SK-N-DZ (cell line): Measurements from ENCODE around the gene TP53BP2.
"Not testable (repeated sequence)": the region's sequence is repeated elsewhere in the genome, so short reads cannot be mapped to it uniquely, and the experiment has no call there.

ENCODE experiments used
- DNase-seq: peaks from one replicate; pipeline ENCODE4 v3.0.0-alpha.2; 2015; ENCODE audit warnings: low spot score

TP53BP2 gene

DNA sequence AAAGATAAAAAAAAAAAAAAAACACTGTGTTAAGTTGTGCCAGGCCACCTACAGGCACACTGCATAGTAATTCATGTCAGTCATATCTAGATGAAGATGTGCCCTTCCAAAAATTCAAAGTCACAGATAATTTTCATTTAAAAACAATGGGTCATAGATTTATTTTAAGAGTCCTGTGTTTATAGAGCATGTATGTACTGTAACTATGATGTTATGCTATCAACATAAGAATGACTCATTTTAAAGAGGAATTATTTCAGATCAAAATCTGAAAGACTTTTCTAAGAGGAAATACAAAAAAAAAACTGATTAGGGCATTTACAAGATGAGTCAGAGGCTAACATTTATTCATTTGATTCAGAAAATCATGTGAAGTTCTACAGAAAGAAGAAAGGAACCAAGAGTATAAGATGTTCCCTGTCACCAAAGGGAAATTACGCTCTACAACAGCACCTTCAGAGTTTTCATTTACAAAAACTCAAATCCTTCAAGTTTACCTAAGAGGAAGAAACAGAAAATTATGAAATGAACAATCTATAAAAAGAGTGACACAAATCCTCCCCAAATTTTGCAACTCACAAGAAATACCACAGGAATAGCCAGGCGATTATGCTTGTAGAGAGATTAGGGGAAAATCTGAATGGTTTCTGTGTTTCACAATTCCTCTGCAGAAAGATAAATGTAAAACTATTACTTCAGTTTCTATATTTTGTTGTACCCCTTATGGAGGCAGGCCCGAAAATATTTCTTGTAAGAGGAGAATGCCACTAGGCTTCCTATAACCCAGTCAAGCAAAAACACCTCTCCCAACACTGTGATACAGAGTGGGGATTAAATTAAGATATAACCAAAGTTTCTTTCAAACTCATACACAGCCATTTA, 13.8 kb downstream of the TP53BP2 start:
- DNase-seq: no peak

DNA sequence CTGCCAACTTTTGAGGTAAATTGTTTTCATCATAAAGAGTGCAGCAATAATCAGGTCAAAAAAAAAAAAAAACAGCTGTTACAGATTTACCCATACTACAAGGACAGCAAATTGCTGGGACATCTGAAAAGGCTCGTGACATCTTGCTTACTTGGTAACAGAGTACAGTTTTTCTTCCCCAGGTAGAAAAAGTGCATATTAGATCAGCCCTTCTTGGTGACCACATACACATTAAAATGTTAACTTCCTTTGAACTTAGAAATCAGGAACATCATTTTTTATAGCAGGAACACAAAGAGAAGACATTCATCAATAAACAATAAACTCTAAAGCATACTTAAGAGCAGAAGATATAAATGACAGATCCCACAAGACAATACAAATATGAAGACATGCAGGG, 16.1 kb downstream of the TP53BP2 start:
- no peak for DNase-seq

DNA sequence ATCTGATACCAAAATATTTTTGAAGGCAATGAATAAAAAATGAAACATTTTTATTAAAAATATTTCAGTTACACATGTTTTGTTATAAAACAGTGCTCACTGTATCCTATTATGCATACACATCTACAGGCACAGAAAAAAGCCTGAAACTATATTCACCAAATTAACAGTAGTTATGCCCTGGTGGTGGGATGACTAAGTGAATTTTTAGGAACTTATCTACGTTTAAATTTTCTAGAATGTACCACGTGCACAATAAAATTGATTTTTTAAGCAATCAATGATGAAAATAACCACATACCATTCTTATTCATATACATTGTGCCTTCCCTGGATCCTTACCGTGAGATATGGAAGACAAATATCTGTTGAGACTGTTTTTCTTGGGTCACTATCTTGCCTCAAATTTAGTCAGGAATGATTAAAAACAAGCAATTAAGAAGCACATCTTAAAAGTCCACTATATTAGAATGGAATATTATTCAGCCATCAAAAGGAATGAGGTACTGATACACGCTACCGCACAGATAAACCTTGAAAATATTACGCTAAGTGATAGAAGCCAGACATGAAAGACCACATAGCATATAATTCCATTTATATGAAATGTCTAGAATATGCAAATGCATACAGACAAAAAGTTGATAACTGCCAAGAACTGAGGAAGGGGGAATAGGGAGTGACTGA, 17.4 kb downstream of the TP53BP2 start:
- no peak for DNase-seq

DNA sequence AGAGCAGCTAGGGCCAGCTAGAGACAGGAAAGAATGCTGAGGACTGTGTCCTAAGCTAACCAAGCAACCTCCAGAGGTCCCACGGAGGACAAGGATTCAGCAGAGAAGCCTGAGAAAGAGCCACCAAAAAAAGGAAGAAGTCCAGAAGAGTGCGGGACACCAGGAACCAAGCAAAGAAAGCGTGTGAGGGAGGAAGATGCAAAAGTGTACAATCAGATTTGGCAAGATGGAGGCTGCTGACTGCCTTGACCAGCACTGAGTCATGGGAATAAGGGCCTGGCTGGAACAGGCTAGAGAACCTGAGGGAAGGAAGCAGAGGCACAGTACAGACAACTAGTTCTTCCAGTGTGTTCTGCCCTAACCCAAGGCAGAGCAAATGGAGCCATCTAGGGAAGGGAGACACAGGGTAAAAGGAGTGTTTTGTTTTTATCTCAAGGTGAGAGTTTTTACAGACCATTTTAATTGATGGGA, 18.5 kb downstream of the TP53BP2 start:
- DNase-seq: no peak

DNA sequence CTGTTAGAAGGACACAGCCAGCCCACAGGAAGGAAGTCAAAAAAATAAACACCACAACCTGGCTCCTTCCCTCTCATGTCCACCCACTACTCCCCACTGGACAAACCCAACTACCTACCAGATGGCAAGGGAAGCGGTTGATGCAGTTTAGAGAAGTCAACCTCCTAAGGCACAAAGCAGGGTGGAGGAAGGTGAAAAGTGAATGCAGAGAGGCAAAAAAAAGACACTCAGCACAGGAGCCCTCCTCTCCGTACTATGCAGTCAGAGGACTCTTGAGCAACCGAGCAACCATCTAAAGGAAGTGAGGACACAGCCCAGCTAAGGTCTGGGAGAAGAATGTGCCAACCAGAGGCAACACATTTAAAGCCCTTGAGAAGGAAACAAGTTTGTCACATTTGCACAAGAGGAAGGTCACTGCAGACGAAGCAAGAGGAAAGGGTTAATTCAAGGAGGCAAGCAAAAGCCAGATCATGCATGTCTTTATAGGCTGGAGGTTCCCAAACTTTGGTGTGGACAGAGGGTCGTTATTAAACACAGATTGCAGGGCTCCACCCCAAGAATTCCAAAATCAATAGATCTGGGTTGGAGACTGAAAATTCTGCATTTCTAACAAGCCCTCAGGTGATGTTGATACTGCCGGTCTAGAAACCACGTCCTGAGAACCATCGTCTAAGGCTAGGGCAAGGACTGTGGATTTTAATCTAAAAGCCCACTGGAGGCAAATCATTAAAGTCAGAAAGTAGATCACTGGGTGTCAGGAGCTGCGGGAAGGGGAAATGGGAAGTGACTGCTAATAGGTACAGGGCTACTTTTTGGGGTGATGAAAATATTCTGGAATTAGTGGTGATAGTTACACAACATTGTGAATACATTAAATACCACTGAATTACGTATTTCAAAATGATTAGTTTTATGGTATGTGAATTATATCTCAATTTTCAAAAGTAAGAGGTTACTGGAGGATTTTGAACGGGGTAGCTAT, 19.7 kb downstream of the TP53BP2 start:
- no peak for DNase-seq

DNA sequence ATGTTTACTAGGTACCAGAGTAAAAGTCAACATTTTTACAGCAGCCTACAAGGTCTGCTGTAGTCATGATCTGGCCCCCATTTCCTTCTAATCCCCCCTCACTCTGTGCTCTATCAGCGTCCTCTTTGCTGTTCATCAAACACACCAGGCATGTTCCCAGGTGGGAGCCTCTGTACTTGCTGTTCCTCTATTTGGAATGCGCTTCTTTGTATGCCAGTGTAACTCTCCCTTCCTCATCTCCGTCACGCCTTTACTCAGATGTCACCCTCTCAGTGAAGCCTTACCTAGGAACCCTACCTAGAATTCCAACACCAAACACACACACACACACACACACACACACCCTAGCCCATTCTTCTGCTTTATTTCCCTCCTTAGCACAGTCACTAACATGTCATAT, 21.0 kb downstream of the TP53BP2 start:
- DNase-seq: no peak

DNA sequence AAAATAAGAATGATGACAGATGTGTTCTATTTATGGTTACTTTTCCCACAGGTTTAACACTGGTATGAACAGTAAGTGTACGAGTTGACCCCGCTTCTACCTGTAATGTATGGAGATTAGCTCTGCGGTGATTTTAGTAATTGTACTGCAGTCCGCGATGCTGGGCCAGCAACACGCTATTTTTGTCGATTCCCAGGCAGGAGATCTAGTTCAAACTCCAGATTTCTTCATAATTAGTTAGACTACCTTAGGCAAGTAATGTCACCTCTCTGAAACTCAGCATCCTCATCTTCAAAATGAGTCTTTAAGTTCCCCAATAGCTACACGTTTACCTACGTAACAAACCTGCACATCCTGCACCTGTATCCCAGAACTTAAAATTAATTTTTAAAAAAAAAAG, 21.5 kb downstream of the TP53BP2 start:
- no peak for DNase-seq

DNA sequence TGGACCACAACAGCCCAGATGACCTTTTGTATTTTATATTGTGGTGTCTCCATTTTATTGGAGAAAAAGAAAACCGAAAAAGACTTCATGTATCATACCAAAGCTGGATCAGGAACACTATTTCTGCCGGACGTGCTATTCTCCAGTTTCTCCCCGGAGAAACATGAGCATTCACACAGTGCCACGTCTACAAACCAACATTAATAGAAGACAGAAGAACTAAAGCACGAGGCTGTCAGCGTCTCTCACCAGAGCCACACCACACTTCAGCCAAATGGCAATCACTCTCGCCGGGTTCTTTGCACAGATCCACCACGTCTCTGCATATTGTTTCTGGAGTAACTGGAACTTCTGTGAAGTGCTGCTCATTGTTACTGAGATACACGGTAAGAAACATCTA, 24.8 kb downstream of the TP53BP2 start:
- no peak for DNase-seq

DNA sequence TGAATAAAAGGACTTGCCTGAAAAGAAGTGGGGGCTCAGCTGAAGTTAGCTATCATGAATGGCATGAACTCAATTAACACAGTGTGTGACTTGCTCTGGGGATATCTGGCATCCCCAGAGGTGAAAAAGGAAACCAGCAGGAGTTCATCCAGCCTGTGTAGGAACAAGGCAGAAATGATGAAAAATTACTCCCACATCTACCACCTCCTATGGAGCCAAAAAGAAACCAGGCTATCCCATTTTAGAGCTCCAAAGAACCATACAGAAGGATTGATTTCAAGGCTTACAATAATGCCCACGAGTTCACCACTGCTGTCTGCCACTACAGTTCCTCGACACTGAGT, 25.3 kb downstream of the TP53BP2 start:
- no peak for DNase-seq

DNA sequence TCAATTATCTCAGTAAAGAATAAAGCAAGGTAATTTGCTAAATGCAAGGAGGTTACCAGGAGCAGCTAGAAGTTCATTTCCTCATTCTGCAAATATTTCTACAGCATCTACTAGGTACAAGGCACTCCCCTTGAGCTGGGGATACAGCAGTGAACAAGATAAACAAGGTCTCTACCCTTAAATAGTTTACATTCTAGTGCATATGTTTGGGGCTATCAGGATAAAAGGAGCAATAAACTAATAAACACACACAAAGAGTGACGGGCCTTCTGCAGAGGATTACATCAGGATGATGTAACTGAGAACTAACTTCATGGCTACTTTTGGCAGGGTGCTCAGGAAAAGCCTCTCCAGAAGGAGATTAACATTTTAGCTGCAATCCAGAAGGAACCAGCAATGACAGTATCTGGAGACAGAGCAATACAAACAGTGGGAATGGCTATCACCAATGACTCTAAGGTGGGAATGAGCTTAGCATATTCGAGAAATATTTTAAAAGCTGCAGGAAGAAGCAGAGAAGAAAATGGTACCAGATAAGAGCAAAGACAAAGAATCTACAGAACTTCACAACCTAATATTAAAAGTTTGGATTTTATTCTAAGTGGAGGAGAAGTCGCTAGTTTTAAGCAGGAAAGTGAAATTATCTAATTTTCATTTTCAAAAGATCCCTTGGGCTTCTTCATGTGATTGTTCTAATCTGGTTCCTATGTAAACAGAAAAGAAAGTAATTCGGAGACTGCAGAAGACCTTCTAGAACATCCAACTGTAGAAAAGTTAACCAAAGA, 25.8 kb downstream of the TP53BP2 start:
- no peak for DNase-seq

DNA sequence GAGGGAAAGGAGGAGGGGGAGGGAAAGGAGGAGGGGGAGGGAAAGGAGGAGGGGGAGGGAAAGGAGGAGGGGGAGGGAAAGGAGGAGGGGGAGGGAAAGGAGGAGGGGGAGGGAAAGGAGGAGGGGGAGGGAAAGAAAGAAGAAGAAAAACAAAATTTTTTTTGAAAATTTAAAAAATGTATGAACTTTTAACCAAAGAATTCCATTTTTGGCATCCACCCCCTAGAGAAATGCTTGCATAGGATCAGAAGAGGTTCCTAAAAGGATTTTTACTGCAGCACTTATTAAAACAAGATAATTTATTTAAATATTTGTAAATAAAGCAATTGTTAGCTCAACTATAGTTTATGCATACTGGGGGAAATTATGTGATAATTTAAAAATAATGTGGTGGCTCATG, 28.5 kb downstream of the TP53BP2 start:
- not testable (repeated sequence) for DNase-seq

DNA sequence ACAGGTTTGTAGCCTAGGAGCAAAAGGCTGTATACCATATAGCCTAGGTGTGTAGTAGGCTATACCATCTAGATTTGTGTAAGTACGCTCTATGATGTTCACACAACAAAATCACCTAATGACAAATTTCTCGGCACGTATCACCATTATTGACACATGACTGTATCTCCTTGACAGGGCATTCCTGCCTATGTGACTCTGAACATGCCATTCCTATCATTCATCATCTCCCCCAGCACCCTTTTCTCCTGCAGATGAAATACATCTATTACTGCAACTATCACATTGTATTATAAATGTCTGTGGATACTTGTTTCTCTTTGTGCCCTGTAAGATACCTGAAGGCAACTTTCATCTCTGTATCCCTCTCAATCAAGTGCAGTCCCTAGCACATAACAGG, 29.9 kb downstream of the TP53BP2 start:
- DNase-seq: no peak

DNA sequence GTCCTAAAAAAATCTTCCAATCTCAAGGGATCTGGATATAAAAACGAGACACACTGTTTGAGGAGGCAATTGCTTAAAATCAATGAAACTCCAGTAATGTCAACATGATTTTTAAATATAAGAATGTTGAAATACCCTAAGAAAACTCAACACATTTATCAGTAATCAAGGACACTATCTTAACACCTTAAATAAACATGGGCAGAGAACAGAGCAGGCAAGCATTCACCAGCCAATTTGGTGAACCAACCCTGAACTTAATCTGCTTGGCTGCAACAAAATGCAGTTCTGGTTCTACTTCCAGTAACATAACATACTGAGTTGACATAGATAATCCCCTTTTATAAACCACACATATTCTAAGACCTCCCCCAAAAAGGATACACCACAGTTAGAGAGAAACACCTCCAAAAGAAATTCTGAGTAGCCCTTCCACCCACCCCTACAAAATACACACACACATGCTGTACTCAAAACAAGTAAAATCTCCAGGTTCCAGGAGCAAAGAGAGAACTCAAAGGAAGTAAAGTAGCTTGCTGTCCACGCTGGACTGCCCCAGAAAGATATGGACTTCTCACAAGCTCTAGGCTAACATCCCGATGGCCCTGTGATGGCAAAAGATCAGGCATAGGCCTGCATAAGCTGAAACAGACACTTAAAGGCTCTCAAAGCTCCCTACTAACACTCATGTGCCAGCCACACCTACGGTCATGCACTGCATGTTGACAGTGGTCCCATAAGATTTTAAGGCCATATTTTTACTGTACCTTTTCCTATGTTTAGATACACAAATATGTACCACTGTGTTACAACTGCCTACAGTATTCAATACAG, 30.5 kb downstream of the TP53BP2 start:
- no peak for DNase-seq

DNA sequence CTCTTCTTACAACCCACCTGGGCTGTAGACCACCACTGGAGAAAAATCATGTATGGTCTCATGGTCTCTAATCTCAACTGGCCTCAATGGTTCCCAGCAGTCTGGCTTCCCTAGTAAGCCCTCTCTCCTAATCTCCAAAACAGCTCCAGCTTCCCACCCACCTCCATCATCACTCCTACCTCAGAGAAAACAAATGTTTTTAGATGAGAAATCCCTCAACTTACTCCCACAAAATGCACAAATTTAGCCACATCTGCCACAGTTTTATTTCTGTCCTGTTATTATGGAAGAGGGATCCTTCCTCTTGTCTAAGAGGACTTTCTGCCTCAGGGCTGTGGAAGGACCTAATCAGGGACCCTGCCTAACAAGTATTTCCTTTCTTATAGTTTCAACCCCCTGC, 32.1 kb downstream of the TP53BP2 start:
- DNase-seq: no peak

DNA sequence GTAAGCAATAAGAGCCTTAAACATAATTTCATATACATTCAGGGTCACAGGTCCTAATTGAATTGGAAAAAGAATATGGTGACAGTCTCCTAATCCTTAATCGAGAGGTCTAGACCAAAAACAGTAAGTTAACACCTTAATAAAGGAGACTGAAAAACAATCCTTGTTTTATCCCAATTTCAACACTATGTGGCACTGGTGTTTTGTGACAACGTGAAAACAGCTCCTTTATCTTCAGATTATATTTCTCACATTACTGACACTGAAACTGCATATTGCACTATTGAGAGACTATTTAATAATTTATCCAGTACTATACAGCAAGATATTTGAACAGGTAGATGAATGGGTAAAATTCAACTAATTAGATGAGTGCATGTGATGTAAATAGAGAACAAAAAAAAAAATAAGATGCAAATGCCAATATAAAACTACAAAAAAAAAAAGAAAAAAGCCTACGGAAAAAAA, 34.1 kb downstream of the TP53BP2 start:
- DNase-seq: peak; percentile 21

DNA sequence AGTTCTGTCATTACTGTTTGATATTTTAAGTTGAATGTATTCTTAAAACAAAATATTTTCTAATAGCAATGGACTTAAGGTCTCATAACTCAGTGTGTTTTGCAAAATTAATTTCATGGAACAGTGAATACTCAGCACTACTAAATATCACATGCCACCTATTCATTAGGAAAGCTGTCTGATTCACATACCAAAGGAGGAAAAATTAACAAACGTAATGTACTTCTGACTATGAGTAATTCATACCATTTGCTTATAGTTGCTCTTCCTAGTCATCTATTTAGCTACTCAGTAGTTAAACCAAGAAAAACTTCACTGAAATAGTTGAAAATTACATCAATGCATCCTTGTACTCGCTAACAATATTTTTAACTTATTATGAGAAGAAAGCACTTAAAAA, 35.2 kb downstream of the TP53BP2 start:
- DNase-seq: no peak

DNA sequence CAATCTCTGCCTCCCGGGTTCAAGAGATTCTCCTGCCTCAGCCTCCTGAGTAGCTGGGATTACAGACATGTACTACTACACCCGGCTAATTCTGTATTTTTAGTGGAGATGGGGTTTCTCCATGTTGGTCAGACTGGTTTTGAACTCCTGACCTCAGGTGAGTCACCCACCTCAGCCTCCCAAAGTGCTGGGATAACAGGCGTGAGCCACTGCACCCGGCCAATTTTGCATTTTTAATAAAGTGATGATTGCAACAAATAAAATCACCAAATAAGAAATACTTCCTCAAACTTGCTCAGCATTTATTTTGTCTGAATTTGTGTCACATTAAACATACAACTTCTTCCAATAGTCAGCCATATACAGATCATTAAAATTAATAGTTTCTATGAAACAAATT, 35.8 kb downstream of the TP53BP2 start:
- not testable (repeated sequence) for DNase-seq

DNA sequence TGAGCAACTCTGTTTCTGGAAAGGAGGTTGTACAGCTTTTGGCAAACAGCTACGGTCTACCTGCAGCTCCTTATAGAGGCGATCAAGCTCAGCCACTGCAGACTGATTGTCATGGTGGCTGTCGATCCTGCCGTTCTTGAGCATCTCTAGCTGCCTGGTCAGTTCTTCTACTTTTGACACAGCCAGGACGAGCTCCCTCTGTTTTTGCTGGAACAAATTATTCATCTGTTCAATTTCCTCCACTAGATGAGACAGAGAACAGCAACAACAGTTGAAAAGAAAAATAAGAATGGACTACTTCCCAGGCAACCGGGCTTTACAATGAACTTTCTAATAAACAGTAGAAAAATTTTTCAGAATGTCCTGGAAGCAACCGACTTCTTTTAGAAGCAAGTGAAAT, 42.5 kb downstream of the TP53BP2 start:
- DNase-seq: no peak

DNA sequence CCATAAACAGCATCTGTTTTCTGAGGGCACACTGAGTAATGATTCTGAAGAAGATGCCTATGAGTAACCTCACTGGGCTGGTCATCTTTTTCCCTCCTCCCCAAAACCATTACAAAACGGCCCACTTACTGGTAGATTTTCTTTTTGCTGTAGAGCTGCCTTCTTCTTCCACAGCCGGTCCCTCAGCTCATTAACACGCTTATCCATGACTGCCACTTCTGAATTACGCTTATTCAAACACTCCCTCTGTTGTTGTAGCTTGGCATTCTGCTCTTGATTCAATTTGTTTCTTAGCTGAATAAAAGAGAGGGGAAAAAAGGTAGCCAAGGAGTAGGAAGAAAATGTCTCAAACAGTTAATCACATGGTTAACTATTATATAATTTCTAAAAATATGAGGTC, 43.1 kb downstream of the TP53BP2 start:
- no peak for DNase-seq

DNA sequence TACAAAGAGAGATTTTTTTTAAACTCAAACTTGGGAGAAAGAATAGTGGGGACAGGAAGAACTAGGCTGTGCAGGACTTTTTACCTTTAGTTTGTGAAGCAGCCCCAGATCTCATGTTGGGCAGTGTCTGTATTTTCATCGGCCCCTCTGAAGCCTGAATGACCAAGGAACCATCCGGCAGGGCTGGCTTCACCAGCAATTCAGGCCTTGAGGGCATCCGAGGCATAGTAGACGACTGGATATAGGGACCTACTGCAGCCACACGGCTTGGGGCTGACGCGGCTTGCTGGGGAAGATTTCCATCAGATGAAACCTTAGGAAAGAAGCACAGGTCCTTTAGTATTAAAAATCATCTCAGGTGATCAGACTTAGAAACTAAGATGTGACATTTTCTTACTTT, 43.7 kb downstream of the TP53BP2 start:
- no peak for DNase-seq
